Measurements from ENCODE around the gene MNAT1.
A peak's percentile ranks its signal among the peaks of the same experiment; 100 is the strongest.
"Not testable (repeated sequence)": the region's sequence is repeated elsewhere in the genome, so short reads cannot be mapped to it uniquely, and the experiment has no call there.

The MNAT1 gene

GRCh38 chr14:60720962-60721325 is 13.6 kb upstream of the MNAT1 start:
- Histone ChIP-seq H3K27ac (ENCODE audit: low read depth, low read length) (peak overlapping the region; percentile 63), H3K27me3 (ENCODE audit: control insufficient read depth in 5 of 5, insufficient read depth in 4 of 5, low read length in 5 of 5) (peaks cover 0 to 18% (median 3%) of the 10 kb centered on the region in 5 donors), H3K4me3 (ENCODE audit: low read depth in 1 of 5, low read length in 5 of 5) (peak overlapping the region in 3 of 5 donors; percentile 53 to 86 (median 82))

GRCh38 chr14:60721326-60722106 is 13.0 kb upstream of the MNAT1 start:
- Histone ChIP-seq H3K27me3 (ENCODE audit: control insufficient read depth in 5 of 5, insufficient read depth in 4 of 5, low read length in 5 of 5) (peaks cover 0 to 18% (median 3%) of the 10 kb centered on the region in 5 donors), H3K9me3 (ENCODE audit: control insufficient read depth in 5 of 5, low read length in 5 of 5) (no peaks in the 10 kb centered on the region), H3K9ac (ENCODE audit: low read length in 5 of 5) (peak overlapping the region in 3 of 5 donors; percentile 34 to 72 (median 56)), H3K27ac (ENCODE audit: low read depth, low read length) (peak overlapping the region; percentile 63), H3K36me3 (ENCODE audit: control insufficient read depth in 5 of 5, insufficient read depth in 5 of 5, low read length in 5 of 5) (peaks cover 0 to 2% (median 0%) of the 10 kb centered on the region in 5 donors), H3K4me1 (ENCODE audit: control insufficient read depth in 5 of 5, insufficient read depth in 5 of 5, low read length in 5 of 5) (peaks cover 0 to 33% (median 23%) of the 10 kb centered on the region in 5 donors), H3K4me3 (ENCODE audit: low read depth in 1 of 5, low read length in 5 of 5) (peak overlapping the region; percentile 74 to 86 (median 81))

More at GRCh38 chr14:60720962-60721325, 13.6 kb upstream of the MNAT1 start:
- Histone ChIP-seq H3K9me3 (ENCODE audit: control insufficient read depth in 5 of 5, low read length in 5 of 5) (no peaks in the 10 kb centered on the region), H3K9ac (ENCODE audit: low read length in 5 of 5) (peak overlapping the region in 2 of 5 donors; percentile 12 to 52), H3K36me3 (ENCODE audit: control insufficient read depth in 5 of 5, insufficient read depth in 5 of 5, low read length in 5 of 5) (peaks cover 0 to 2% (median 0%) of the 10 kb centered on the region in 5 donors), H3K4me1 (ENCODE audit: control insufficient read depth in 5 of 5, insufficient read depth in 5 of 5, low read length in 5 of 5) (peaks cover 0 to 33% (median 23%) of the 10 kb centered on the region in 5 donors)

GRCh38 chr14:60722107-60722356 is 12.5 kb upstream of the MNAT1 start:
- peak overlapping the region; percentile 74 to 86 (median 81) for H3K4me3 ChIP-seq (ENCODE audit: low read depth in 1 of 5, low read length in 5 of 5)
- peaks cover 0 to 2% (median 0%) of the 10 kb centered on the region in 5 donors for H3K36me3 ChIP-seq (ENCODE audit: control insufficient read depth in 5 of 5, insufficient read depth in 5 of 5, low read length in 5 of 5)
- peak overlapping the region; percentile 62 for H3K27ac ChIP-seq (ENCODE audit: low read depth, low read length)
- H3K27me3 ChIP-seq (ENCODE audit: control insufficient read depth in 5 of 5, insufficient read depth in 4 of 5, low read length in 5 of 5) = peaks cover 0 to 18% (median 3%) of the 10 kb centered on the region in 5 donors
- peaks cover 0 to 33% (median 23%) of the 10 kb centered on the region in 5 donors for H3K4me1 ChIP-seq (ENCODE audit: control insufficient read depth in 5 of 5, insufficient read depth in 5 of 5, low read length in 5 of 5)
- H3K9me3 ChIP-seq (ENCODE audit: control insufficient read depth in 5 of 5, low read length in 5 of 5) = no peaks in the 10 kb centered on the region
- peak overlapping the region in 3 of 5 donors; percentile 34 to 72 (median 56) for H3K9ac ChIP-seq (ENCODE audit: low read length in 5 of 5)

GRCh38 chr14:60722357-60723115 is 12.0 kb upstream of the MNAT1 start:
- peak overlapping the region; percentile 73 to 86 (median 81) for H3K4me3 ChIP-seq (ENCODE audit: low read depth in 1 of 5, low read length in 5 of 5)
- peaks cover 0 to 2% (median 0%) of the 10 kb centered on the region in 5 donors for H3K36me3 ChIP-seq (ENCODE audit: control insufficient read depth in 5 of 5, insufficient read depth in 5 of 5, low read length in 5 of 5)
- peak overlapping the region; percentile 62 for H3K27ac ChIP-seq (ENCODE audit: low read depth, low read length)
- H3K27me3 ChIP-seq (ENCODE audit: control insufficient read depth in 5 of 5, insufficient read depth in 4 of 5, low read length in 5 of 5) = peaks cover 0 to 21% (median 6%) of the 10 kb centered on the region in 5 donors
- H3K9ac ChIP-seq (ENCODE audit: low read length in 5 of 5) = peak overlapping the region in 3 of 5 donors; percentile 56 to 88 (median 58)
- H3K4me1 ChIP-seq (ENCODE audit: control insufficient read depth in 5 of 5, insufficient read depth in 5 of 5, low read length in 5 of 5) = peaks cover 0 to 33% (median 23%) of the 10 kb centered on the region in 5 donors
- peaks cover 0 to under 1% (median 0%) of the 10 kb centered on the region in 5 donors for H3K9me3 ChIP-seq (ENCODE audit: control insufficient read depth in 5 of 5, low read length in 5 of 5)

- Histone ChIP-seq H3K9ac (ENCODE audit: low read length in 5 of 5) (peak overlapping the region in 4 of 5 donors; percentile 58 to 88 (median 77)), H3K27ac (ENCODE audit: low read depth, low read length) (peak overlapping the region; percentile 49), H3K4me1 (ENCODE audit: control insufficient read depth in 5 of 5, insufficient read depth in 5 of 5, low read length in 5 of 5) (peaks cover 0 to 33% (median 23%) of the 10 kb centered on the region in 5 donors), H3K27me3 (ENCODE audit: control insufficient read depth in 5 of 5, insufficient read depth in 4 of 5, low read length in 5 of 5) (peaks cover 0 to 22% (median 7%) of the 10 kb centered on the region in 5 donors), H3K4me3 (ENCODE audit: low read depth in 1 of 5, low read length in 5 of 5) (peak overlapping the region; percentile 73 to 86 (median 81)), H3K9me3 (ENCODE audit: control insufficient read depth in 5 of 5, low read length in 5 of 5) (peaks cover 0 to 2% (median 0%) of the 10 kb centered on the region in 5 donors), H3K36me3 (ENCODE audit: control insufficient read depth in 5 of 5, insufficient read depth in 5 of 5, low read length in 5 of 5) (peaks cover 0 to 2% (median 0%) of the 10 kb centered on the region in 5 donors)
Measured at GRCh38 chr14:60723116-60723906, 11.2 kb upstream of the MNAT1 start.

GRCh38 chr14:60723907-60724618 is 10.5 kb upstream of the MNAT1 start, which contains the start of gene SIX4:
TSS of gene SIX4 (minus strand) at chr14:60724351. CDS start at chr14:60724074, 277 bp downstream.
- H3K9ac ChIP-seq (ENCODE audit: low read length in 5 of 5) = peak within 1 kb of the TSS; percentile 58 to 88 (median 73)
- H3K36me3 ChIP-seq (ENCODE audit: control insufficient read depth in 5 of 5, insufficient read depth in 5 of 5, low read length in 5 of 5) = peaks cover 0 to 2% (median 0%) of the 10 kb centered on the region in 5 donors
- peak within 1 kb of the TSS; percentile 74 to 94 (median 82) for H3K4me3 ChIP-seq (ENCODE audit: low read depth in 1 of 5, low read length in 5 of 5)
- H3K9me3 ChIP-seq (ENCODE audit: control insufficient read depth in 5 of 5, low read length in 5 of 5) = peaks cover 0 to 2% (median 0%) of the 10 kb centered on the region in 5 donors
- H3K27ac ChIP-seq (ENCODE audit: low read depth, low read length) = peak within 1 kb of the TSS; percentile 49
- H3K27me3 ChIP-seq (ENCODE audit: control insufficient read depth in 5 of 5, insufficient read depth in 4 of 5, low read length in 5 of 5) = peaks cover 0 to 22% (median 7%) of the 10 kb centered on the region in 5 donors
- H3K4me1 ChIP-seq (ENCODE audit: control insufficient read depth in 5 of 5, insufficient read depth in 5 of 5, low read length in 5 of 5) = peaks cover 0 to 33% (median 23%) of the 10 kb centered on the region in 5 donors

- H3K4me1 ChIP-seq (ENCODE audit: control insufficient read depth in 5 of 5, insufficient read depth in 5 of 5, low read length in 5 of 5) = peaks cover 3 to 19% (median 16%) of the 10 kb centered on the region in 5 donors
- H3K9me3 ChIP-seq (ENCODE audit: control insufficient read depth in 5 of 5, low read length in 5 of 5); H3K27me3 ChIP-seq (ENCODE audit: control insufficient read depth in 5 of 5, insufficient read depth in 4 of 5, low read length in 5 of 5): not testable (repeated sequence)
Measured at GRCh38 chr14:60731291-60731690, 3.3 kb upstream of the MNAT1 start.

GRCh38 chr14:60732840-60733483 is 1.6 kb upstream of the MNAT1 start:
- peaks cover 3 to 29% (median 20%) of the 10 kb centered on the region in 5 donors for H3K4me1 ChIP-seq (ENCODE audit: control insufficient read depth in 5 of 5, insufficient read depth in 5 of 5, low read length in 5 of 5)
- H3K9ac ChIP-seq (ENCODE audit: low read length in 5 of 5) = no peak overlapping the region
- H3K27ac ChIP-seq (ENCODE audit: low read depth, low read length) = no peak overlapping the region
- H3K27me3 ChIP-seq (ENCODE audit: control insufficient read depth in 5 of 5, insufficient read depth in 4 of 5, low read length in 5 of 5) = peaks cover 0 to 2% (median 0%) of the 10 kb centered on the region in 5 donors
- H3K36me3 ChIP-seq (ENCODE audit: control insufficient read depth in 5 of 5, insufficient read depth in 5 of 5, low read length in 5 of 5) = no peaks in the 10 kb centered on the region
- no peaks in the 10 kb centered on the region for H3K9me3 ChIP-seq (ENCODE audit: control insufficient read depth in 5 of 5, low read length in 5 of 5)
- no peak overlapping the region for H3K4me3 ChIP-seq (ENCODE audit: low read depth in 1 of 5, low read length in 5 of 5)

More at GRCh38 chr14:60731291-60731690, 3.3 kb upstream of the MNAT1 start:
- H3K9ac ChIP-seq (ENCODE audit: low read length in 5 of 5); H3K27ac ChIP-seq (ENCODE audit: low read depth, low read length); H3K36me3 ChIP-seq (ENCODE audit: control insufficient read depth in 5 of 5, insufficient read depth in 5 of 5, low read length in 5 of 5); H3K4me3 ChIP-seq (ENCODE audit: low read depth in 1 of 5, low read length in 5 of 5): not testable (repeated sequence)

Data from subcutaneous abdominal adipose tissue (tissue), 5 donors.